LoVo (cell line): ENCODE results near the gene GABRB1.
"Not testable (repeated sequence)": the region's sequence is repeated elsewhere in the genome, so short reads cannot be mapped to it uniquely, and the experiment has no call there.

Experiments used
- DNase-seq: peaks from one replicate; pipeline ENCODE4 v3.0.0-alpha.2; 2016; ENCODE audit warnings: low spot score

The GABRB1 gene

DNA sequence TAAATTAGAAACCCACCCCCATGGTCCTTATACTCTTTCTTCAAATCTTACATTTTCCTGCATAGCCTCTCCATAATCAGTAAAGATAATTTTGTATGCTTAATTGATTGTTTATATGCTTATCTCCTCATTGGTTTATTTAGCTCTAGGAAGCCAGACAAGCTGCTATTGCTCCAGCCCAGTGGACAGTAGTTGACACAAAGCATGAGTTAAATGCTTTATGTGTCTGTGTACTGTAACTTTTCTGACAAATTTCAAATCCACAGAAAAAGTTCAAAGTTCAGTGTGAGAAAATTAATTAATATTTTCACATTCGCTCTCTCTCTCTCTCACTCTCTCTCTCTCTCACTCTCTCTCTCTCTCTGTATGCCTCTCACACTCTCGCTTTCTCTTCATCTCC, 181.7 kb downstream of the GABRB1 start:
- no peak for DNase-seq

DNA sequence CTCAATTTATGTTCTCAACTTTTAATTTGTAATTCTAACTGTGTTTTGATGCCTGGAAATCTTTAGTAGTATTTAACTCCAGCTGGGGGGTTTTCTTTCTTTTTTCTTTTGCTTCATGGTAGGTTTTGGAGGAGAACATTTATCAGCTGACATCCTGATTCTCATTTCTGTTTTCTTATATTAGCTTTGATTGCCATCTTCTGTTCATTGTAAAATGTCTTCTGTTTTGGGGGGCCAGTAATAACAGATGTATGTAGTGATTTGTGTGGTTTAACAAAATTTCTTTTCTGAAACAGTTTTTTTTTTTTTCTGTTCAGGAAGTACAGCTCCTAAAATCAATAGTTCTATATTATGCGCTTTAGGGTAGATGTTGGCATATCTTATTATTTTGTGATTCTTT, 182.2 kb downstream of the GABRB1 start:
- DNase-seq: no peak

DNA sequence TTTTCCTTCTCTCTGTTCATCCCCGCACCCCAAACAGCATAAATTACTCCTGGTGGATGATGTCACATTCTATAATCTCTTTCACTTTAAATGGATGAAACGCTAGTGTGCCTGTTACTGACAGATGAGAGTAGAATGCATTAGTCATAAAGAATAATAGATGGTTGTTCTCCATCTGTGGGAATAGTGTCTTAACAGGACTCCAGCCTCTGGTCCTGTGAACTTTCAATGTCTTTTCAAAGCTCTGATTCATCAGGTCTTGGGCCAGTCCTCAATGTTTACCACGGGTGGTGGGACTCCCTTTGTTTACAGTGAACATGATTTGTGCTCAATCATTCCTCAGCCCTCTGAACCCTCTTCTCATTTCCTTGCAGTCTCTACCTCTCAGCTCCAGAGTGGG, 182.6 kb downstream of the GABRB1 start:
- no peak for DNase-seq

DNA sequence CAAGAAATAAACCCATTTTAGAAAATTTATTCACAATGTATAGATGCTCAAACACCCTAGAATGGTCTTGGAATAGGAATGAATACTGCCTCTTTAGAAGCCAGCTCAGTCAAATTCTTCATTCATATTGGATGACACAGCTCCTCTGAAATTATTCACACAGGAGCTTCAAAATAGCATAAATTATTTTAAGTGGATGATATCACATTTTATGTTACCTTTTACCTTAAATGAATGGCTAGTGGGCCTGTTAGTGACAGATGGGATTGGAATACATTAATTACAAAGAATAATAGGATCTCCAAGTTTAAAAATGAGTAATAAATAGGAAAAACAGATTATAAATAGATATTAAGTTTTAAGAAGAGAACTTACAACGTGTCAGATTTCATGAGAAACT, 184.4 kb downstream of the GABRB1 start:
- DNase-seq: no peak

DNA sequence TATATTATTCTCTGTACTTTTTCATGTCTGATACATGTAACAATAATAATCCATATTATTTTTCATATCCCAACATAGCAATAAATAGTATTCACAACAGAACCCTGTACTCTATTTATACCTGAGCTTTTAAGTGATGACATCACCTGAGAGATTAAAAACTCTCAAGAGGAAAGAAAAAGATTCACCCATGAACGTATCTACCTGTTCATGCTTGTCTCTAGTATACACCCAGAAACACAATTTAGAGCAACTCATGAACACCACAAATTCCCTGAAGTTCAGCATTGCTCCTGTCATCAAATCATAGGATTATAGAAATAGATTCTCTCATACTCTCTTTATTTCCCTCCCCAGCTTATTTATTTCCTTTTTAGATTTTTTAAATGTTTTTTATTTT, 185.9 kb downstream of the GABRB1 start:
- no peak for DNase-seq

DNA sequence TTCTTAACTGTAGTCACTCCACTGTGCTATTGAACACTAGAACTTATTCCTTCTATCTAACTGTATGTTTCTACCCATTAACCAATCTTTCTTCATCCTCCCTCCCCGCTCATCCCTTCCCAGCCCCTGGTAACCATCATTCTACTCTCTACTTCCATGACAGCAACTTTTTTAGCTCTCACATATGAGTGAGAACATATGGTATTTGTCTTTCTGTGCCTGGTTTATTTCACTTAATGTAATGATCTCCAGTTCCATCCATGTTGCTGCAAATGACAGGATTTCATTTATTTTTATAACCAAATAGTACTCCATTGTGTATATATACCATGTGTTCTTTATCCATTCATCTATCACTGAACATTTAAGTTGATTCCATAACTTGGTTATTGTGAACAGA, 186.5 kb downstream of the GABRB1 start:
- DNase-seq: no peak

DNA sequence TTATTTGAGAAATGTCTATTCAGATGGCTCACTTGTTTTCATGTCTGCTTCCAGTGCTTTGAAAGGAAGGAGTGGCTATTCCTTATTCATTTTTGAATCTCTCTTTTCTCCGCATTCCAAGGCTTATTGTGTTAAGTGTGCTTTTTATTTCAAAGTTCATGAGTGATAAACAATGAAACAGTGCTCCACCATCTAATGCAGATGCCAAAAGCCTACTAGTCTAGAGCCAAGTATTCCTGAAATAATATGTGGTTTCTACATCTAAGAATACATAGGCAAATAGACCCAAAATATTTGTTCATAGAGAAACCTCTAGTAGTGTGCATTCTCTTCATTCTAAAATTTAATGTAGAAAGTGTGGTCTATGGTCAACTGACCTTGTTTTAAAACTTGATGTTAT, 187.3 kb downstream of the GABRB1 start:
- no peak for DNase-seq

DNA sequence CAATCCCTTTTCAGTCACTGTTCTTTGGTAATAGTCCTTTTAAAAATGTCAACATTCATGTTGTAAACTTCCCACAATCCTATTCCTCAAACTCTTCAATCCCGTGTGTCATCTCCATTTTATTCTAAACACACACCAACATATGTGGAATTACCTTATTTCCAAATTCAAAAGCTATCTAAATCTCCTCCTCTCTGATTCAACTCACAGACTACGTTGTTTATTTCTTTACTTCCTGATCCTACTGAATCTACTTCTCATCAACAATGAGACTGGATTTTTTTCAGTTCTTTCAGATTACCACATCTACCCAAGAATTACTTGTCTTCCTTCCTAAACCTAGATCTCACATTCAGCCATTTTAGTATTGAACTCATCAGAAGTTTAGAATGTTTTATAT, 188.2 kb downstream of the GABRB1 start:
- no peak for DNase-seq

DNA sequence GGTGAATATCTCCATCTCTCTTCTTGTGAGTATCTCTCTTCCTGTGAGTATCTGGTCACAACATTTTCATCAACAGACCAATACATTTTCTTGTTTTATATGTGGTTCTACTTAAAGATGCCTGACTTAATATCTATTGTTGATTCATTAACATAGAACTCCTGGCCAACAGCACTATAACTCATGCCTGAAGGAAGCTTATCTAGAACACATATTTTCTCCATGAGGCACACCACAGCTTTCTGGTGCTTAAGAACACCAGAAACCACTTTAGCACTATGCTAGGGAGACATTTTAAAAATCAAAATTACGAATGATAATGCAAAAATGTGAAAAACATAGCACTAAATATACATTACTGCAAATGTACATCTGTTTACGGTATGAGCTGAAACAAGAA, 190.4 kb downstream of the GABRB1 start:
- no peak for DNase-seq

DNA sequence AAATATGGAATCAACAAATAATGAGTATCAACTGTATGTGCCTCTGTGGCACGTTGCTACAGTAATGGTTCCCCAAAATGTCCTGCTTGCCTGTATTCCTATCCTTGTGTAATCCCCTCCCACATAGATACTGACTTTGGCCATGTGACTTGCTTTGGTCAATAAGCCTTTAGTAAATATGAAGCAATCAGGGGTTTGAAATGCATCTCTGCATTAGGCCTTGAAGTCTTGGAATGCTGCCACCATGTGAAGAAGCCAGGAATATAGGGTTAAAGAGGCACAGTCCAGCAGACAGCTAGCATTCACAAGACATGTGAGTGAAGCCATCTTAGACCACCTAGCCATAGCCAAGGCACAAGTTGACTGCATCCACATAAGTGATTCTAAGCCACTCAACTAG, 190.9 kb downstream of the GABRB1 start:
- DNase-seq: no peak

DNA sequence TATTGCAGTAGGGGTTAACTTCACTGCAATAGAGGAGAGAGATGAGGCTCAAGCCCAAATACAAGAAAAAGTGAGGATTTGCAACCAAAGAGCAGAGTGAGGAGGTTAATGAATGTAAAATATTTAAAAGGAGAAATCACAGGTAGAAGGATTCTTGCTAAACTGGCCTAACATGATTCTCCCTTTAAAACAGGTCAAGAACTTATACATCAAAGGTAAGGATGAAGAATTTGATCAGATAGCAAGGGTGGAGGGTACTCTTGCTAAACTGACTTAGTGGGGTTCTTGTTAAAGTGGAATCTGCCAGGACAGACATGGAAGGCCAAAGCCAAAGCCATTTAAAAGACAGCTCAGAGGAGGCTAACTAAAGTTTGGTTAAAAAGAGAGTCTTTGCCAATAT, 193.0 kb downstream of the GABRB1 start:
- DNase-seq: no peak

DNA sequence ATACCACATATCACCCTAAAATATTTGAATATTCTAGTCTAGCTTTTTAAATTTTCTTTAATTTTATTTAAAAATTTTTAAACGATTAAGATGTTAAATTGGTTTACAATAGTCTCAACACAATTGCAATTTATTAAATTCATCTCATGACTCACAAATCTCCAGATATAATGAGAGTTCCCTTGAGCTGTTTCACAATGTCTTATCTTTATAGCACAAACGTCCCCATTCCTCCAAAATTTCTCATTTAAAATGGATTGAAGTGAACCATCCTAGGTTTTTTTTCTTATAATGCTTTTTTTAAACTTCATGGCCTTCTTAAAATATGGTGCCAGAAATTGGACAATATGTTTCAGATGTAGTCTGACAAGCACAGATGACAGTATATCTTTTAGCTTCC, 204.4 kb downstream of the GABRB1 start:
- DNase-seq: no peak

DNA sequence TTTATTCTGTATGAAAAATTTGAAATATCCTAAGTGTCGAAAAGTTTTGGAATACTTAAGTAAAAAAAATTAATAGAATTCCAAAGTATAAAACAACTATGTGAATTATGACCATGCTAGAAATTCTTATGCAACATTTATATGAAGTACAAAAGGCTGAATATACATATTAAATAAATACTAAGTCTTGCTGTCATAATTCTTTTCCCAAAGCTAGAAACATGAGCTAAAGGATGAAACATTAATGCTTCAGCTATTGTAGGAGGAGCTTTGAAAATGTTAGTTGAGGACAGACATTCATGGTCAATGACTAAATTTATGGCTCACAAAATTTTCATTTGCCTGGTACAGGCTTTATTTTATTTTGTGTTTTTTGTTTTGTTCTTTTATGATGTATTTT, 207.3 kb downstream of the GABRB1 start:
- DNase-seq: no peak

DNA sequence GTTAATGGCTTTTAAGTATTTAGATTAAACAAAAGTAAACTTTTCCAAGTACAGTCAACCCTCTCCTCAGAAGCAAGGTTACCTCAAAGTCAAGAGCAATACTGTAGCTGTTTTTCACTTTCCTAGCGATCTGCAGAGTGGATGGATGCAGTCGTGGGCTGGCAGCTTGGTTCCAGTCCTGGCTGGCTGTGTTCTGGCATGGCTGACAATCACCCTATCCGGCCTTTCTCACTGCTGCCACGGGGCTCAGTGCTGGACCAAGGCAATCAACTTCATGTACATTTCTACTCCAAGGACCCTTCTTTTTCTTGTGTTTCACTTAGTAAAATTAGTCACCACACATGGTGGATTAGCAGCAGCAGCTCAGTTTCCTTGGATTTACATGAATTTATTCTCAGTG, 208.3 kb downstream of the GABRB1 start:
- DNase-seq: no peak

DNA sequence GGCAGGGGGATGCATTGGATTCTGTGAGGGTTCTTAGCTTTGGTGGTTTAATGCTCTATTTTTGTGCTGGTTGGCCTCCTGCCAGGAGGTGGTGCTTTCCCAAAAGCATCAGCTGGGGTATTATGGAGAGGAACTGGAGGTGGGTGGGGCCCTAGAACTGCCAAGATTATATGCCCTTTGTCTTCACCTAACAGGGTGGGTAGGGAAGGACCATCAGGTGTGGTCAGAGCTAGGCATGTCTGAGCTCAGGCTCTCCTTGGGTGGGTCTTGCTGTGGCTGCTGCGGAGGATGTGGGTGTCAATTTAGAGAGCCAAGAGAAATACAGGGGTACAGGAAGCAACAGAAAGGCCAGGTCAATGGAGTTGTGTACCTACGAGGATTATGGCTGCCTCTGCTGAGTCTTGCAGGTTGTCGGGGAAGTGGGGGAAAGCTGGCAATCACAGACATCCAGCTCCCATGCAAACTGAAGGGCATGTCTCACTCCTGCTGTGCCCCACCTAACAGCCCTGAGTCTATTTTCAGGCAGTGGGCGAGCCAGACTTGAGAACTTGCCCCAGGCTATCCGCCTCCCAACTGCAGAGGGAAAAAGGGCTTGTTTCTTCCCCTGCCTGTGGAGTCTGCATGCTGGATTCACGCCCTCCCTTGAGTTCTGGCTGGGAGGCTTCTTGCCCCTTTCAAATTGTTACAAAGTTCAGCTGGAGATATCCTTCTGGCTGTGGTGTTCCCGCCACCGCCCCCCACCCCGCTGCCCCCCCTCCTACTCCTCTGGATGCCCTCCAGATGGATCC, 220.2 kb downstream of the GABRB1 start:
- no peak for DNase-seq

DNA sequence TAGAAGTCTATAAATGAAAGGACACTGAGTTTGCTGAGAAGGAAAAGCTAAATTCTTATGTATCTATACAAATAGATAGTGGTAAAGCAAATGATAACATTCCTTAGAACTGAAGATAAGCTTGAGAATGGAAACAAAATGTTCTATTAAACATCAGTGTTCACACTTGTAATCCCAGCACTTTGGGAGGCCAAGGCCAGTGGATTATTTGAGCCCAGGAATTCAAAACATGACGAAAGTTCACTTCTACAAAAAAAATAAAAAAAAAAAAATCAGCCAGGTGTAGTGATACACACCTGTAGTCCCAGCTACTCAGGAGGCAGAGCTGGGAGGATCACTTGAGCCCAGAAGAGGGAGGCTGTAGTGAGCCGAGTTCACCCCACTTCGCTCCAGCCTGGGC, 232.4 kb downstream of the GABRB1 start:
- no peak for DNase-seq

DNA sequence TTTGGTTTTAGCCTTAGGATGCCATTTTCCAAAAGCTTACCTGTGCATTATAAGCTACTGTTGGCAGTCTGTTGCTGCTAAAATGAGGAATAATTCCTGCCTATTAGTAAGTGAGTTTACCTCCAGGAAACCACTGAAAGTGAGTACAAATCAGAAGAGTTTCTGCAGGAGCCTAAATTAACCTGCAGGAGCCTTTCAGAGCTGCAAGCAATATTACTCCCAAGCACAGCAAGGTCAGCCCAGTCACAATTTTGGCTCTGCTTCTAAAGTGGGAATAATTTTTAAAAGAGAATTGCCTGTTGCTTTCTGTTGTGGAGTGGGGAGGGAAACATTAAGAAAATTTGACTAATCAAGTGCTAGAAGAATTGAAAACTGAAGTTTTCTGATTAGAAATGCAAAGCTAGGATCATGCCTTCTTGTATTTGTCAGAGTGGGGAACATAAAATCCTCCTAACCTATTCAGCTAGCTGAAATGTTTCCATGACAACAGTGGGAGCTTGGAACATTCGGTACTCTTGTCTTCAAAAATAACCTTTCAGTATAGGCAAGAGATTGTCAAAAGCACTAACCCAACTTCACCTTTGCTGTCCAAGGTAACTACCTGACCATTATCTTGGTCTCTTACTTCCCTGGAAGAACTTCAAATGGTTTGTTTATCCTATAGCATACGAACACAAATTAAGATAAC, 239.0 kb downstream of the GABRB1 start:
- no peak for DNase-seq

DNA sequence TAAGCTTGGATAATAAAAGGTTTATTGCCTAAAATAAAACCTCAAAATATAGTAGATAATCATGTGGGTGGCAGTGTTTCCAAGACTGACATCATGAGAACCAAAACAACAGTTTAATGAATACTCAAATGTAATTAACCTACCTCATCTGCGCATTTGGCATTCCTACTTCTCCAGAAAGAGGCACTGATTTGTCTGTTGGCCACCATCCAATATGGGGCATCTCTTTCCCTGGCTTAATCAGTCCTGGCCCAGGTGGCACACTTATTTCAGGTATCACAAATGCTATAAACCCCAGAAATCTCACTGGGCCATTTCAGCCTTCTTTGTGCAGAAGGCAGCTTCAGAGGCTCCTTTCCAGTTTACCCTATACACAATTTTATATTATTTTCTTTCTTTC, 239.9 kb downstream of the GABRB1 start:
- DNase-seq: no peak

DNA sequence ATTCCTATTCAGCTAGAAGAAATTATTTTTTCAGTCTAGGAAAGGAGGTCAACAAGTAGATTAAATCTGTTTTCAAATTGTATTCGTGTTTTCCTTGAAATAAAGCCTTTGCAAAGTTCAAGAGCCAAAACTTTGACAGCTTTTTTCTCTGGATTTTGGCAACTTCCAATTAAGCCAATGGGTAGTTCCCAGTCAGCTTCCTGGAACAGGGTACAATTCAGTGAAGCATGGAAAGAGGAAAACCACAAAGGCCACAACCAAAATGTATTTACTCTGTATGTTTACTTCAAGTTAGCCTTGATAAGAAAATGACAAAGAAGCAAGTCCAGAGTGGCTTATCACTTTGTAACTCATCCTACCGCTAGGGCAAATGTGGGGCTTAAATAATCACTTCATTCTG, 243.5 kb downstream of the GABRB1 start:
- no peak for DNase-seq

DNA sequence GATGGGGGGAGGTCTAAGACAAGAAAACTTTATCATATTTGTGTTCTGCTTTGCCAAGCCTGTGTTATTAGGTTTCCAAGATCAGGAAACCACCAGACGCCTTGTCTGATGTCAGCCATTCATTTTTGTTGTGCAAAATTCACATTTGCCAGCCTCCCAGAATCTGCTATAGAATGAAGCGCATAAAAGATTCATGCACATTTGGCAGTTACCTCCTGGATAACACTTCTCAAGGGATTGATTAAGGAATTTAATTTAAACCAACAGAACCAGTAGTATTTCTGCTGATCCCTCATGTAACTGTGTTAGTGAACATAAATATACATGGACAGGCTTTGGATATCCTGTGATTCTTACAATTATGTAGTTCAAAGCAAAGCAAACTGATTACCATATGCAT, 244.2 kb downstream of the GABRB1 start:
- DNase-seq: no peak

DNA sequence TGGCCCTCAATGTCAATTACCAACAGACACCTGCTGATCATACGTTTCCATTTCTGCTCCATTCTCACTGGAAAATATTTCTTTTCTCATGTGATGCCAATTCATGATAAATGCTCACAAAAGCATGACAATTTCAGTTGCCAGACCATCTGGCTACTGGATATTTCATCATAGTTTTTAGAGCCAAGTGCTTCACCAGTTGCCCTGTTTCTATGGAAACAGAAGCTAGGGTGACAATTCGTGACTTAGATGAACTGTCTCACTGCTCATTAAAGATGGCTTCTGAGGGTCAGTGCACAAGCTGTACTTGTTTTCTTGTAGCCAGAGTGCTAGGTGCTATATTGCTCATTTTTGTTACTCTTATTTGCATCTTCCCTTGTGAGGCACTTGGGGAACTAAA, 247.3 kb downstream of the GABRB1 start:
- no peak for DNase-seq

DNA sequence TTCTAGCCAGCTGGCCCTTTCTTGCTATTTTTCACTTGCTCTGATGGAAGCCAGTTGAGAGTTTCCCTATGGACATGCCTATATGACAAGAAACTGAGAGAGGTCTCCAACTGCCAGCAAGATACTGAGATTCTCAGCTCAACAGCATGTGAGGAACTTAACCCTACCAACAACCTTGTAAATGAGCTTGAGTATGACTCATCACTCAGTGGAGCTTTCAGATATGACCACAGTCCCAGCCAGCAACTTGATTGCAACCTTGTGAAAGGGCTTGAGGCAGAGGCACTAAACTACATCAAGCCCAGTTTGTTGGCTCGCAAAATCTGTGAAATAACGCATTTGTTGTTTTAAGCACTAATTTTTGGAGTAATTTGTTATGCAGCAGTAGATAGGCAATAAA, 256.4 kb downstream of the GABRB1 start:
- DNase-seq: no peak

DNA sequence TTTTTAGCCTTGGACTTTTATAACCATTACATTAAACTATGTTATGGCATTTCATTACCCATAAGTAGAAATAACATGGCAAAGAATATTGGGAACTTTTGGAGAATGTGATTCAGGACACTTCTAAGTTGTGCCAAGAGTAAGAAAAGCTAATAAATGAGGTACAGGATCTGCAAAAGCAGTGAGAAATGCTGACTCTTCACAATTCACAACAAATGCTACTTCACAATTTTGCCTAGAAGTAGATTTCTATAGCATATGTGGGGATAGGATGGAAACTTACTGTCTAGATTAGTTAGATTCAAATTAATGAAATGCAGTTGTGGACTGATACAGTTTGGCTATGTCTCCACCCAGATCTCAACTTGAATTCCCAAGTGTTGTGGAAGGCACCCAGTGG, 258.4 kb downstream of the GABRB1 start:
- no peak for DNase-seq

DNA sequence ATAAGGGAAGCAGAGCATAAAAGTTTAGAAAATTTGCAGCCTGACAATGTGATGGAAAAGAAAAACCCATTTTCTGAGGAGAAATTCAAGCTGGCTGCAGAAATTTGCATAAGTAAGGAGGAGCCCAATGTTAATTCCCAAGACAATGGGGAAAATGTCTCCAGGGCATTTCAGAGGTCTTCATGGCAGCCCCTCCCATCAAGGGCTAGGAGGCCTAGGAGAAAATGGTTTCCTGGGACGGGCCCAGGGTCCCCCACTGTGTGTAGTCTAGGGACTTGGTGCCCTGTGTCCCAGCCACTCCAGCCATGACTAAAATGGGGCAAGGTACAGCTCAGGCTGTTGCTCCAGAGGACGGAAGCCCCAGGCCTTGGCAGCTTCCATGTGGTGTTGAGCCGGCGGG, 259.5 kb downstream of the GABRB1 start:
- not testable (repeated sequence) for DNase-seq
